HG02798 (cell line): ENCODE data around the gene PUSL1.

Experiments
- ATAC-seq: cut with Tn5 transposase; IDR thresholded peaks from one replicate; pipeline ENCODE4 v1.9.1; 2021; ENCODE audit warnings: mild to moderate bottlenecking; ENCODE audit not compliant: unreplicated experiment, poor library complexity

The PUSL1 gene

GRCh38 chr1:1320666-1321448 lies 12.5 kb downstream of the PUSL1 start:
- ATAC-seq, result no peak

GRCh38 chr1:1321477-1321876 lies 13.1 kb downstream of the PUSL1 start:
- no peak for ATAC-seq

GRCh38 chr1:1322418-1322817 lies 14.0 kb downstream of the PUSL1 start:
- ATAC-seq, result no peak

- ATAC-seq, result no peak
Measured at GRCh38 chr1:1322952-1323351, 14.6 kb downstream of the PUSL1 start.

GRCh38 chr1:1324084-1324523 lies 15.7 kb downstream of the PUSL1 start:
- ATAC-seq, result peak; percentile 29

- ATAC-seq, result peak; percentile 87
Measured at GRCh38 chr1:1324524-1325287, 16.3 kb downstream of the PUSL1 start, which contains the start of the genes CPTP and INTS11. TSS of gene CPTP (plus strand) at chr1:1324802. CDS start at chr1:1326911, 2,109 bp downstream. TSS of gene INTS11 (minus strand) at chr1:1324660. CDS start at chr1:1324608, 52 bp downstream.

- ATAC-seq, result no peak
Measured at GRCh38 chr1:1325288-1326074, 17.1 kb downstream of the PUSL1 start.

- no peak for ATAC-seq
Measured at GRCh38 chr1:1326075-1326605, 17.7 kb downstream of the PUSL1 start.

- no peak for ATAC-seq
Measured at GRCh38 chr1:1327291-1327690, 18.9 kb downstream of the PUSL1 start.

GRCh38 chr1:1328254-1328653 lies 19.9 kb downstream of the PUSL1 start:
- no peak for ATAC-seq

GRCh38 chr1:1329304-1330210 lies 21.2 kb downstream of the PUSL1 start:
- no peak for ATAC-seq

GRCh38 chr1:1330366-1331067 lies 22.1 kb downstream of the PUSL1 start:
- ATAC-seq, result no peak

GRCh38 chr1:1331068-1331965 lies 22.9 kb downstream of the PUSL1 start, which contains the start of gene TAS1R3:
TSS of gene TAS1R3 (plus strand) at chr1:1331280. CDS start at chr1:1331346, 66 bp downstream.
- ATAC-seq, result no peak

GRCh38 chr1:1332031-1332755 lies 23.8 kb downstream of the PUSL1 start:
- ATAC-seq, result no peak

GRCh38 chr1:1332774-1333480 lies 24.5 kb downstream of the PUSL1 start:
- ATAC-seq, result no peak

- ATAC-seq, result no peak
Measured at GRCh38 chr1:1333551-1334241, 25.3 kb downstream of the PUSL1 start.
